ENCODE data around the gene MYBL2.

DNA sequence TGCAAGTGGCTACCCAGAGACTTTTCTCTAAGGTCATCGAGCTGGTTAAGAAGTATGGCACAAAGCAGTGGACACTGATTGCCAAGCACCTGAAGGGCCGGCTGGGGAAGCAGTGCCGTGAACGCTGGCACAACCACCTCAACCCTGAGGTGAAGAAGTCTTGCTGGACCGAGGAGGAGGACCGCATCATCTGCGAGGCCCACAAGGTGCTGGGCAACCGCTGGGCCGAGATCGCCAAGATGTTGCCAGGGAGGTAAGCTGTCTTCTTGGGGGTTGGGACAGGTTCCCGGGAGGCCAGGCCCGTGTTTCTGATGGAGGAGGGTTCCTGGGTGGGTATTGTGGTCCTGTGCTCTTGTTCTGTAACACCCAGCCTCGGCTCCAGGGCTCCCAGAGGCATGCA lies 19.9 kb downstream of the MYBL2 start:
- no peak for TF ChIP-seq CTCF (optimal IDR thresholded peaks at IDR 0.05 in 1 of 3, IDR thresholded peaks at IDR 0.05 in 1 of 3, conservative IDR thresholded peaks at IDR 0.05 in 1 of 3; ENCODE audit: extremely low read depth in 1 of 3, insufficient read depth in 2 of 3, low read length in 3 of 3)
- TF ChIP-seq EZH2 (IDR thresholded peaks at IDR 0.05; ENCODE audit: low read length) = no peak
